H1 (cell line): ENCODE measurements around the gene DTNB. TPM values are rescaled to one million over a fixed set of nuclear protein-coding genes. Genes with fewer than 3 reads are reported as not detected.

Source experiments
- CTCF ChIA-PET: fragments of 300-600 bp; sonication (Branson Sonifier 250); formaldehyde crosslinking; loops from one replicate; lab custom pipeline; 2021; ENCODE audit not compliant: partially characterized antibody; lab: Charles Lee
- POLR2A ChIA-PET: fragments of 300-600 bp; sonication (Branson Sonifier 250); formaldehyde crosslinking; loops from one replicate; lab custom pipeline; 2021; ENCODE audit warnings: inconsistent platforms; ENCODE audit not compliant: partially characterized antibody; lab: Charles Lee
- DNase-seq, 2 experiments: peaks; one replicate each; pipeline versions ENCODE4 v3.0.0 to v3.0.0-alpha.2; 2010 to 2022; ENCODE audit warnings: low spot score in 2 of 2, low read depth in 1 of 2, mixed read lengths in 1 of 2
- FAIRE-seq: peaks from 2 replicates; lab custom pipeline; 2011; peaks lifted over from hg19 to GRCh38; lab: Jason Lieb, UNC
- H2AFZ ChIP-seq: 2 replicates; pipeline ENCODE4 v1.8.1; 2012; ENCODE audit warnings: low read length, inconsistent platforms
- H2AK5ac ChIP-seq: 2 replicates; pipeline ENCODE4 v1.6.1; 2013; ENCODE audit warnings: low read depth, low read length
- H2BK120ac ChIP-seq: replicated peaks from 2 replicates; pipeline ENCODE3; 2013; ENCODE audit warnings: low read depth, low read length, inconsistent platforms
- H2BK12ac ChIP-seq: 2 replicates; pipeline ENCODE4 v1.6.1; 2013; ENCODE audit warnings: low read depth, low read length
- H2BK15ac ChIP-seq: 2 replicates; pipeline ENCODE4 v1.6.1; 2013; ENCODE audit warnings: low read length
- H2BK20ac ChIP-seq: 2 replicates; pipeline ENCODE4 v1.6.1; 2013; ENCODE audit warnings: low read length
- H2BK5ac ChIP-seq: 2 replicates; pipeline ENCODE4 v1.6.1; 2013; ENCODE audit warnings: low read depth, low read length
- H3K14ac ChIP-seq: 2 replicates; pipeline ENCODE4 v1.6.1; 2013; ENCODE audit warnings: inconsistent platforms; ENCODE audit not compliant: insufficient read length
- H3K18ac ChIP-seq: 2 replicates; pipeline ENCODE4 v1.6.1; 2013; ENCODE audit warnings: low read length; ENCODE audit errors: extremely low read depth
- H3K23ac ChIP-seq: 2 replicates; pipeline ENCODE4 v1.6.1; 2013; ENCODE audit warnings: inconsistent platforms; ENCODE audit not compliant: insufficient read length
- H3K23me2 ChIP-seq: 2 replicates; pipeline ENCODE4 v1.6.1; 2013; ENCODE audit warnings: low read depth, low read length
- H3K27ac ChIP-seq: 2 replicates; pipeline ENCODE4 v1.6.1; 2011; ENCODE audit warnings: low read depth, low read length, inconsistent platforms
- H3K27me3 ChIP-seq, 4 experiments: replicated peaks in 1 of 4; 1 replicate in 1 of 4; 2 replicates in 3 of 4; pipeline versions ENCODE4 v1.6.1 to v1.8.1; 2011 to 2013; ENCODE audit warnings: low read length in 3 of 4, mild to moderate bottlenecking in 3 of 4, inconsistent platforms in 2 of 4, mixed read lengths in 2 of 4, moderate library complexity in 1 of 4; ENCODE audit not compliant: control insufficient read depth in 3 of 4, insufficient read depth in 3 of 4; ENCODE audit errors: extremely low read depth in 1 of 4
- H3K36me3 ChIP-seq, 4 experiments: 2 replicates each; pipeline versions ENCODE4 v1.6.1 to v1.8.1; 2011 to 2013; ENCODE audit warnings: mild to moderate bottlenecking in 4 of 4, low read length in 3 of 4, moderate library complexity in 2 of 4, control low read depth in 1 of 4, inconsistent platforms in 1 of 4; ENCODE audit not compliant: insufficient read depth in 4 of 4, control insufficient read depth in 2 of 4
- H3K4ac ChIP-seq: replicated peaks from 2 replicates; pipeline ENCODE3; 2013; ENCODE audit warnings: low read length, low read depth, mixed read lengths, inconsistent platforms; ENCODE audit not compliant: insufficient read length
- H3K4me1 ChIP-seq, 4 experiments: replicated peaks in 1 of 4; 1 replicate in 1 of 4; 2 replicates in 3 of 4; pipeline versions ENCODE4 v1.6.1 to v1.8.1; 2011 to 2013; ENCODE audit warnings: low read length in 3 of 4, inconsistent platforms in 2 of 4, mixed read lengths in 1 of 4; ENCODE audit not compliant: insufficient read depth in 4 of 4, control insufficient read depth in 3 of 4
- H3K4me2 ChIP-seq, 2 experiments: 2 replicates each; pipeline versions ENCODE4 v1.6.1 to v1.8.1; 2011 to 2013; ENCODE audit warnings: low read depth in 2 of 2, low read length in 2 of 2, control low read depth in 1 of 2, inconsistent platforms in 1 of 2, mild to moderate bottlenecking in 1 of 2; ENCODE audit not compliant: insufficient read depth in 1 of 2
- H3K4me3 ChIP-seq, 4 experiments: fragments of 200-600, 300-600 bp in 1 of 4; sonication (generic), shearing (Covaris generic), sonication (Bioruptor Twin) in 1 of 4; 2 replicates each; pipeline versions ENCODE4 v1.5.1 to v1.8.1; 2011 to 2016; ENCODE audit warnings: low read length in 4 of 4, low read depth in 3 of 4, control low read depth in 2 of 4, inconsistent platforms in 2 of 4, mild to moderate bottlenecking in 2 of 4, mixed read lengths in 1 of 4, moderate library complexity in 1 of 4; ENCODE audit not compliant: insufficient read depth in 2 of 4; ENCODE audit errors: extremely low read depth in 1 of 4
- H3K56ac ChIP-seq: replicated peaks from 2 replicates; pipeline ENCODE3; 2013; ENCODE audit warnings: low read depth, mild to moderate bottlenecking, mixed read lengths, low read length, inconsistent platforms; ENCODE audit not compliant: insufficient read length
- H3K79me1 ChIP-seq: 2 replicates; pipeline ENCODE4 v1.6.1; 2013; ENCODE audit warnings: low read depth, low read length, control low read depth
- H3K79me2 ChIP-seq, 2 experiments: 2 replicates each; pipeline versions ENCODE4 v1.6.1 to v1.8.1; 2012 to 2013; ENCODE audit warnings: low read length in 2 of 2, mild to moderate bottlenecking in 2 of 2, inconsistent platforms in 1 of 2; ENCODE audit not compliant: insufficient read depth in 2 of 2, control insufficient read depth in 1 of 2
- H3K9ac ChIP-seq, 4 experiments: replicated peaks in 1 of 4; 1 replicate in 1 of 4; 2 replicates in 3 of 4; pipeline versions ENCODE4 v1.6.1 to v1.8.1; 2011 to 2013; ENCODE audit warnings: low read depth in 3 of 4, low read length in 3 of 4, control low read depth in 2 of 4, mild to moderate bottlenecking in 2 of 4, moderate library complexity in 2 of 4, inconsistent platforms in 1 of 4; ENCODE audit errors: extremely low read depth in 1 of 4
- H3K9me3 ChIP-seq, 2 experiments: 2 replicates each; pipeline versions ENCODE4 v1.6.1 to v1.8.1; 2012 to 2013; ENCODE audit warnings: mild to moderate bottlenecking in 2 of 2, moderate library complexity in 2 of 2, control low read depth in 1 of 2, inconsistent platforms in 1 of 2, low read depth in 1 of 2, low read length in 1 of 2, mixed read lengths in 1 of 2; ENCODE audit not compliant: insufficient read depth in 2 of 2
- H4K20me1 ChIP-seq, 2 experiments: replicated peaks in 1 of 2; 2 replicates each; pipeline versions ENCODE3 to v1.8.1; 2011 to 2013; ENCODE audit warnings: inconsistent platforms in 2 of 2, low read length in 2 of 2, mild to moderate bottlenecking in 1 of 2; ENCODE audit not compliant: insufficient read depth in 2 of 2, control insufficient read depth in 1 of 2
- H4K5ac ChIP-seq: 2 replicates; pipeline ENCODE4 v1.6.1; 2013; ENCODE audit warnings: low read length, low read depth, mixed read lengths, inconsistent platforms; ENCODE audit not compliant: insufficient read length
- H4K8ac ChIP-seq: 2 replicates; pipeline ENCODE4 v1.8.0; 2013; ENCODE audit warnings: mild to moderate bottlenecking, moderate library complexity, low read length, inconsistent platforms; ENCODE audit not compliant: insufficient read depth; ENCODE audit errors: extremely low read depth
- H4K91ac ChIP-seq: replicated peaks from 2 replicates; pipeline ENCODE3; 2013; ENCODE audit warnings: low read length, mixed read lengths, inconsistent platforms; ENCODE audit not compliant: insufficient read length
- EGR1 ChIP-seq: IDR thresholded peaks from 2 replicates; pipeline ENCODE4 v1.6.1; 2011; ENCODE audit warnings: low read depth, low read length, borderline replicate concordance
- HDAC2 ChIP-seq, 2 experiments: fragments of 300-600 bp in 1 of 2; sonication (generic) in 1 of 2; IDR thresholded peaks; 2 replicates each; pipeline ENCODE4 v1.6.1; 2011 to 2012; ENCODE audit warnings: low read depth in 2 of 2, low read length in 2 of 2, mild to moderate bottlenecking in 2 of 2, moderate library complexity in 2 of 2, borderline replicate concordance in 1 of 2, inconsistent platforms in 1 of 2
- POLR2A ChIP-seq, 2 experiments: IDR thresholded peaks; 1 replicate in 1 of 2; 2 replicates in 1 of 2; pipeline ENCODE4 v1.6.1; 2011; ENCODE audit warnings: low read depth in 2 of 2, low read length in 2 of 2, mild to moderate bottlenecking in 2 of 2; ENCODE audit errors: control extremely low read depth in 1 of 2
- RFX5 ChIP-seq: IDR thresholded peaks from 2 replicates; pipeline ENCODE4 v1.6.1; 2011; ENCODE audit warnings: low read depth, low read length, improper control_type of control experiment, borderline replicate concordance
- SIN3A ChIP-seq, 2 experiments: IDR thresholded peaks in 1 of 2; conservative IDR thresholded peaks in 1 of 2; 2 replicates each; pipeline ENCODE4 v1.6.1; 2011 to 2012; ENCODE audit warnings: low read length in 2 of 2, improper control_type of control experiment in 1 of 2, low read depth in 1 of 2, mild to moderate bottlenecking in 1 of 2
- WGBS, 2 experiments: shearing (Covaris generic) in 1 of 2; methylation state at CpG; one replicate each; pipeline versions ENCODE4 v1.1.6 to v1.1.7; 2013 to 2015; ENCODE audit warnings: low lambda C conversion rate in 2 of 2, mixed read lengths in 2 of 2, inconsistent platforms in 1 of 2, low coverage in 1 of 2, missing lambda C conversion rate in 1 of 2; ENCODE audit not compliant: insufficient replicate concordance in 2 of 2, insufficient coverage in 1 of 2, insufficient read length in 1 of 2; ENCODE audit errors: extremely low coverage in 1 of 2, missing lambda C conversion rate in 1 of 2; 5-methylcytosine and 5-hydroxymethylcytosine counted together
- polyA plus RNA-seq, 7 experiments: library from polyadenylated mRNA; depleted of rRNA in 3 of 7; stranded (reverse) in 5 of 7; unstranded in 2 of 7; fragments of >200 nt in 5 of 7; fragments of 200-250 nt in 2 of 7; gene quantifications; 1 replicate in 5 of 7; 2 replicates in 1 of 7; 4 replicates in 1 of 7; pipeline versions ENCODE4 v1.2.1 to v1.2.3, GENCODE V29; 2011 to 2013; ENCODE audit warnings: missing spikeins in 2 of 7, mixed read lengths in 2 of 7
- total RNA-seq: library from RNA; stranded (reverse); fragmentation: NEBNext Ultra II Directional; extraction: Animal tissue kit (Norgen Biotek cat#: 25700); gene quantifications from 2 replicates; pipeline ENCODE4 v1.2.1, GENCODE V29; 2021
- TF ChIP-seq, protein P1 (sequence below), 3 experiments: IDR thresholded peaks; 1 replicate in 2 of 3; 2 replicates in 1 of 3; pipeline versions ENCODE4 v1.5.1 to v1.6.1; 2011; ENCODE audit warnings: low read length in 3 of 3, mild to moderate bottlenecking in 3 of 3, inconsistent platforms in 2 of 3, low read depth in 1 of 3, moderate library complexity in 1 of 3; ENCODE audit not compliant: insufficient read depth in 1 of 3; ENCODE audit errors: control extremely low read depth in 1 of 3
- TF ChIP-seq, protein P2 (sequence below): IDR thresholded peaks from 2 replicates; pipeline ENCODE4 v1.6.1; 2012; ENCODE audit warnings: inconsistent platforms

The DTNB gene
- total and polyA plus RNA-seq, 2 of the 8 experiments (the other 6 are each of a cell fraction or from before 2014, with no cell fraction given) = 39.6 to 49.5 TPM

DNA sequence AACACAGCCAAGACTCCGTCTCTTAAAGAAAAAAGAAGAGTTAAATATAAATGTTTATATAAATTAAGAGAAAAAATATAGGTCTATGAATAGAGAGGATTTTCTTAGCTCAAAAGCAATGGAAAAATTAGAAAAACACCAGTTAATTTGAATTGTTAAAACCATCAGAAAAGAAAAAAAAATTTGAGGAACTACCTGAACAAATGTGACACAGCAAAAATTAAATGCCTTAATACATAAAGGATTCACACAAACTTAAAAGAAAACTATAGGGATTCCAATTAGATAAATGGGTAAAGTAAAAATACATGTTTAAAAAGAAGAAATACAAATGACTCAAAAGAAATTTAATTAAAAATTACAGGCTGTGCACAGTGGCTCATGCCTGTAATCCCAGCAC, 183.7 kb downstream of the DTNB start:
- no peak overlapping the region for H4K5ac ChIP-seq
- H3K36me3 ChIP-seq = no peaks in the 10 kb centered on the region
- H3K56ac ChIP-seq = no peak overlapping the region
- H3K4me2 ChIP-seq = no peak overlapping the region
- H3K27me3 ChIP-seq = no peaks in the 10 kb centered on the region
- H2BK12ac ChIP-seq = no peak overlapping the region
- no peak overlapping the region for H2BK120ac ChIP-seq
- H3K79me1 ChIP-seq = no peaks in the 10 kb centered on the region
- WGBS, 2 experiments = 80% methylated on average over 1 of the region's 1 CpG; no CpG with 5 or more reads in 1 of the 2 experiments
- H3K4ac ChIP-seq = no peak overlapping the region
- H2AFZ ChIP-seq = no peak overlapping the region
- H4K91ac ChIP-seq = no peak overlapping the region
- no peaks in the 10 kb centered on the region for H3K79me2 ChIP-seq
- no peak overlapping the region for H2AK5ac ChIP-seq
- H3K18ac ChIP-seq = no peak overlapping the region
- TF ChIP-seq, protein P1, sequence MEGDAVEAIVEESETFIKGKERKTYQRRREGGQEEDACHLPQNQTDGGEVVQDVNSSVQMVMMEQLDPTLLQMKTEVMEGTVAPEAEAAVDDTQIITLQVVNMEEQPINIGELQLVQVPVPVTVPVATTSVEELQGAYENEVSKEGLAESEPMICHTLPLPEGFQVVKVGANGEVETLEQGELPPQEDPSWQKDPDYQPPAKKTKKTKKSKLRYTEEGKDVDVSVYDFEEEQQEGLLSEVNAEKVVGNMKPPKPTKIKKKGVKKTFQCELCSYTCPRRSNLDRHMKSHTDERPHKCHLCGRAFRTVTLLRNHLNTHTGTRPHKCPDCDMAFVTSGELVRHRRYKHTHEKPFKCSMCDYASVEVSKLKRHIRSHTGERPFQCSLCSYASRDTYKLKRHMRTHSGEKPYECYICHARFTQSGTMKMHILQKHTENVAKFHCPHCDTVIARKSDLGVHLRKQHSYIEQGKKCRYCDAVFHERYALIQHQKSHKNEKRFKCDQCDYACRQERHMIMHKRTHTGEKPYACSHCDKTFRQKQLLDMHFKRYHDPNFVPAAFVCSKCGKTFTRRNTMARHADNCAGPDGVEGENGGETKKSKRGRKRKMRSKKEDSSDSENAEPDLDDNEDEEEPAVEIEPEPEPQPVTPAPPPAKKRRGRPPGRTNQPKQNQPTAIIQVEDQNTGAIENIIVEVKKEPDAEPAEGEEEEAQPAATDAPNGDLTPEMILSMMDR (IDR thresholded peaks at IDR 0.05; ENCODE audit: control extremely low read depth in 1 of 3, insufficient read depth in 1 of 3, low read depth in 1 of 3, low read length in 3 of 3) = no peak
- TF ChIP-seq RFX5 (no peak), POLR2A (IDR thresholded peaks at IDR 0.05; ENCODE audit: control extremely low read depth in 1 of 2, low read depth in 2 of 2, low read length in 2 of 2) (no peak), EGR1 (no peak), SIN3A (conservative IDR thresholded peaks at IDR 0.05 in 1 of 2, IDR thresholded peaks at IDR 0.05 in 1 of 2; ENCODE audit: low read depth in 1 of 2, low read length in 2 of 2) (no peak), HDAC2 (IDR thresholded peaks at IDR 0.05; ENCODE audit: borderline replicate concordance in 1 of 2, low read depth in 2 of 2, low read length in 2 of 2) (no peak)
- TF ChIP-seq, protein P2, sequence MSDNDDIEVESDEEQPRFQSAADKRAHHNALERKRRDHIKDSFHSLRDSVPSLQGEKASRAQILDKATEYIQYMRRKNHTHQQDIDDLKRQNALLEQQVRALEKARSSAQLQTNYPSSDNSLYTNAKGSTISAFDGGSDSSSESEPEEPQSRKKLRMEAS = no peak
- DNase-seq = no peak
- H3K23ac ChIP-seq = no peak overlapping the region
- no peak overlapping the region for H3K9ac ChIP-seq
- CTCF ChIA-PET = interaction anchor here (1.2 kb wide), 1 partner anchor 147 kb away, joined by 3 read pairs; no protein-coding TSS in a partner anchor
- H3K23me2 ChIP-seq = no peaks in the 10 kb centered on the region; the same call in 1 of the 2 replicates
- no peak overlapping the region for H4K8ac ChIP-seq
- POLR2A ChIA-PET = no interaction called here
- H3K27ac ChIP-seq = no peak overlapping the region
- H3K4me1 ChIP-seq = 0 out of 7 replicates have a peak, but pooled peaks cover 0 to 3% (median 0%) of the 10 kb centered on the region in 4 experiments
- H2BK15ac ChIP-seq = no peak overlapping the region
- FAIRE-seq = no peak
- H2BK5ac ChIP-seq = no peak overlapping the region
- H3K9me3 ChIP-seq = no peaks in the 10 kb centered on the region
- no peak overlapping the region for H2BK20ac ChIP-seq
- no peaks in the 10 kb centered on the region for H4K20me1 ChIP-seq
- H3K4me3 ChIP-seq = no peak overlapping the region
- no peak overlapping the region for H3K14ac ChIP-seq
